CD14-positive monocyte (primary cell): ENCODE measurements around the gene GHRL. TPM values are rescaled to one million over a fixed set of nuclear protein-coding genes. Genes with fewer than 3 reads are reported as not detected.
A peak's percentile ranks its signal among the peaks of the same experiment; 100 is the strongest.

Source experiments
- DNase-seq, 3 donors: peaks; one replicate each; pipeline ENCODE4 v3.0.0-alpha.2; 2011 to 2022
- H2AFZ ChIP-seq: 2 replicates; pipeline ENCODE4 v1.6.0; 2012; ENCODE audit warnings: mild to moderate bottlenecking, low read depth, low read length, inconsistent platforms; ENCODE audit not compliant: insufficient read depth, poor library complexity, severe bottlenecking
- H3K27ac ChIP-seq, 2 donors: 1 replicate in 1 of 2; 2 replicates in 1 of 2; pipeline ENCODE4 v1.5.1; 2012 to 2013; ENCODE audit warnings: low read length in 2 of 2, control low read depth in 1 of 2, inconsistent platforms in 1 of 2, low read depth in 1 of 2, mild to moderate bottlenecking in 1 of 2
- H3K27me3 ChIP-seq, 2 donors: one replicate each; pipeline versions ENCODE4 v1.6.0 to v1.6.1; 2011 to 2013; ENCODE audit warnings: low read length in 2 of 2; ENCODE audit not compliant: control insufficient read depth in 2 of 2, insufficient read depth in 2 of 2
- H3K36me3 ChIP-seq, 2 donors: replicated peaks in 1 of 2; 1 replicate in 1 of 2; 2 replicates in 1 of 2; pipeline versions ENCODE4 v1.5.1 to v1.6.1; 2012 to 2013; ENCODE audit warnings: low read length in 2 of 2, control low read depth in 1 of 2, inconsistent platforms in 1 of 2, mild to moderate bottlenecking in 1 of 2; ENCODE audit not compliant: insufficient read depth in 2 of 2, control insufficient read depth in 1 of 2
- H3K4me1 ChIP-seq, 2 donors: 1 replicate in 1 of 2; 2 replicates in 1 of 2; pipeline versions ENCODE4 v1.5.1 to v1.6.1; 2012 to 2013; ENCODE audit warnings: low read length in 2 of 2, control low read depth in 1 of 2, inconsistent platforms in 1 of 2, mild to moderate bottlenecking in 1 of 2, moderate library complexity in 1 of 2; ENCODE audit not compliant: insufficient read depth in 2 of 2, control insufficient read depth in 1 of 2
- H3K4me2 ChIP-seq: replicated peaks from 2 replicates; pipeline ENCODE3; 2012; ENCODE audit warnings: low read length, moderate library complexity, mild to moderate bottlenecking; ENCODE audit not compliant: poor library complexity, severe bottlenecking; ENCODE audit errors: extremely low read depth
- H3K4me3 ChIP-seq, 3 experiments: fragments of 200-600 bp in 1 of 3; sonication (generic) in 1 of 3; replicated peaks in 1 of 3; 1 replicate in 2 of 3; 2 replicates in 1 of 3; pipeline ENCODE4 v1.5.1; 2011 to 2013; ENCODE audit warnings: low read length in 3 of 3, mild to moderate bottlenecking in 3 of 3, control low read depth in 2 of 3, low read depth in 2 of 3, inconsistent platforms in 1 of 3, moderate library complexity in 1 of 3
- H3K79me2 ChIP-seq: 2 replicates; pipeline ENCODE4 v1.6.0; 2012; ENCODE audit warnings: mild to moderate bottlenecking, control low read depth, inconsistent platforms, low read length, moderate library complexity; ENCODE audit not compliant: insufficient read depth
- H3K9ac ChIP-seq: 2 replicates; pipeline ENCODE4 v1.6.0; 2017; ENCODE audit warnings: low read length, mild to moderate bottlenecking; ENCODE audit not compliant: insufficient read depth, poor library complexity, severe bottlenecking
- H3K9me3 ChIP-seq, 2 donors: replicated peaks in 1 of 2; 1 replicate in 1 of 2; 2 replicates in 1 of 2; pipeline versions ENCODE4 v1.5.1 to v1.6.1; 2012 to 2013; ENCODE audit warnings: low read length in 2 of 2, control low read depth in 1 of 2; ENCODE audit not compliant: control insufficient read depth in 1 of 2, insufficient read depth in 1 of 2
- H4K20me1 ChIP-seq: 2 replicates; pipeline ENCODE4 v1.6.0; 2012; ENCODE audit warnings: mild to moderate bottlenecking, low read length, control low read depth, moderate library complexity; ENCODE audit not compliant: insufficient read depth
- H3K27ac Mint-ChIP-seq, 7 donors: one replicate each; pipeline ENCODE4 v1.8.0; 2020; ENCODE audit warnings: mild to moderate bottlenecking in 7 of 7, mixed read lengths in 7 of 7, moderate library complexity in 6 of 7, inconsistent platforms in 2 of 7
- H3K27me3 Mint-ChIP-seq, 3 donors: one replicate each; pipeline ENCODE4 v1.8.0; 2021 to 2022; ENCODE audit warnings: low read depth in 3 of 3, mild to moderate bottlenecking in 3 of 3, mixed read lengths in 3 of 3, moderate library complexity in 3 of 3, inconsistent platforms in 1 of 3
- H3K36me3 Mint-ChIP-seq, 2 donors: one replicate each; pipeline ENCODE4 v1.8.0; 2020; ENCODE audit warnings: mixed read lengths in 2 of 2, inconsistent platforms in 1 of 2, mild to moderate bottlenecking in 1 of 2
- H3K4me1 Mint-ChIP-seq: one replicate; pipeline ENCODE4 v1.8.0; 2020; ENCODE audit warnings: mild to moderate bottlenecking, mixed read lengths
- H3K4me3 Mint-ChIP-seq, 2 donors: one replicate each; pipeline ENCODE4 v1.8.0; 2020; ENCODE audit warnings: mild to moderate bottlenecking in 2 of 2, mixed read lengths in 2 of 2, moderate library complexity in 1 of 2
- H3K9me3 Mint-ChIP-seq, 7 donors: one replicate each; pipeline ENCODE4 v1.8.0; 2020 to 2022; ENCODE audit warnings: mixed read lengths in 7 of 7, mild to moderate bottlenecking in 6 of 7, moderate library complexity in 6 of 7, inconsistent platforms in 2 of 7
- WGBS: methylation state at CpG from one replicate; pipeline ENCODE4 v1.1.5; 2013; ENCODE audit warnings: missing lambda C conversion rate; ENCODE audit not compliant: insufficient coverage; 5-methylcytosine and 5-hydroxymethylcytosine counted together
- intact Hi-C, 2 donors: fragments of 100-400 bp; cut with micrococcal nuclease; formaldehyde crosslinking; loops; one replicate each; pipeline versions ENCODE4 v1.15.0 to v1.15.1; 2023
- polyA plus RNA-seq, 3 donors: library from polyadenylated mRNA; depleted of rRNA in 1 of 3; unstranded in 2 of 3; stranded (reverse) in 1 of 3; fragments of 300-500 nt in 2 of 3; fragments of >200 nt in 1 of 3; fragmentation: Illumina TruSeq in 2 of 3; gene quantifications; 1 replicate in 2 of 3; 2 replicates in 1 of 3; pipeline ENCODE4 v1.2.3, GENCODE V29; 2012 to 2021
- TF ChIP-seq, protein P1 (sequence below): fragments of 200-600 bp; IDR thresholded peaks from one replicate; pipeline ENCODE4 v1.8.0; 2022; ENCODE audit warnings: antibody characterized with exemption, mild to moderate bottlenecking

The GHRL gene
- polyA plus RNA-seq, 3 donors = 2.3 to 9.9 (median 7.0) TPM

DNA sequence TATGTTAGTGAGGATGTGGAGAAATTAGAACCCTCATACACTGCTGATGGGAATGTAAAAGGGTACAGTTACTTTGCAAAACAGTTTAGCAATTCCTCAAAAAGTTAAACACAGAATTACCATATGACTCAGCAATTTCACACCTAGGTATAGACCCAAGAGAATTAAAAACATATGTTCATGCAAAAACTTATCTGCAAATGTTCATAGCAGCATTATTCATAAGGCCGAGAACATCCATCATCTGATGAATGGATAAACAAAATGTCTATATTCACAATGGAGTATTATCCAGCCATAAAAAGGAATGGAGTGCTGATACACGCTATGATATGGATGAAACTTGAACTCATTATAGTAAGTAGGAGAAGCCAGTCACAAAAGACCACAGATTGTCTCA lies 17.8 kb upstream of the GHRL start:
- H3K27ac ChIP-seq = peak overlapping the region in 1 of 2 donors; percentile 53
- no peak overlapping the region for H3K4me3 ChIP-seq
- Mint-ChIP-seq H3K4me1 (peaks cover 5% of the 10 kb centered on the region), H3K27me3 (no peaks in the 10 kb centered on the region), H3K36me3 (peaks cover 82 to 98% of the 10 kb centered on the region in 2 donors), H3K4me3 (no peak overlapping the region), H3K9me3 (no peaks in the 10 kb centered on the region), H3K27ac (peak overlapping the region in 2 of 7 donors; percentile 55 to 69)
- H3K4me1 ChIP-seq = no peaks in the 10 kb centered on the region
- intact Hi-C loops = no loop called here
- no peaks in the 10 kb centered on the region for H3K9me3 ChIP-seq
- DNase-seq = no peak
- peaks cover 12% of the 10 kb centered on the region for H4K20me1 ChIP-seq
- H3K79me2 ChIP-seq = peaks cover under 1% of the 10 kb centered on the region
- no peak overlapping the region for H2AFZ ChIP-seq
- WGBS = no CpG with 5 or more reads among the region's 2 CpGs
- H3K27me3 ChIP-seq = no peaks in the 10 kb centered on the region
- peaks cover 92 to 99% of the 10 kb centered on the region in 2 donors for H3K36me3 ChIP-seq
- TF ChIP-seq, protein P1, sequence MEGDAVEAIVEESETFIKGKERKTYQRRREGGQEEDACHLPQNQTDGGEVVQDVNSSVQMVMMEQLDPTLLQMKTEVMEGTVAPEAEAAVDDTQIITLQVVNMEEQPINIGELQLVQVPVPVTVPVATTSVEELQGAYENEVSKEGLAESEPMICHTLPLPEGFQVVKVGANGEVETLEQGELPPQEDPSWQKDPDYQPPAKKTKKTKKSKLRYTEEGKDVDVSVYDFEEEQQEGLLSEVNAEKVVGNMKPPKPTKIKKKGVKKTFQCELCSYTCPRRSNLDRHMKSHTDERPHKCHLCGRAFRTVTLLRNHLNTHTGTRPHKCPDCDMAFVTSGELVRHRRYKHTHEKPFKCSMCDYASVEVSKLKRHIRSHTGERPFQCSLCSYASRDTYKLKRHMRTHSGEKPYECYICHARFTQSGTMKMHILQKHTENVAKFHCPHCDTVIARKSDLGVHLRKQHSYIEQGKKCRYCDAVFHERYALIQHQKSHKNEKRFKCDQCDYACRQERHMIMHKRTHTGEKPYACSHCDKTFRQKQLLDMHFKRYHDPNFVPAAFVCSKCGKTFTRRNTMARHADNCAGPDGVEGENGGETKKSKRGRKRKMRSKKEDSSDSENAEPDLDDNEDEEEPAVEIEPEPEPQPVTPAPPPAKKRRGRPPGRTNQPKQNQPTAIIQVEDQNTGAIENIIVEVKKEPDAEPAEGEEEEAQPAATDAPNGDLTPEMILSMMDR = no peak
- no peak overlapping the region for H3K9ac ChIP-seq
- H3K4me2 ChIP-seq = no peak overlapping the region

DNA sequence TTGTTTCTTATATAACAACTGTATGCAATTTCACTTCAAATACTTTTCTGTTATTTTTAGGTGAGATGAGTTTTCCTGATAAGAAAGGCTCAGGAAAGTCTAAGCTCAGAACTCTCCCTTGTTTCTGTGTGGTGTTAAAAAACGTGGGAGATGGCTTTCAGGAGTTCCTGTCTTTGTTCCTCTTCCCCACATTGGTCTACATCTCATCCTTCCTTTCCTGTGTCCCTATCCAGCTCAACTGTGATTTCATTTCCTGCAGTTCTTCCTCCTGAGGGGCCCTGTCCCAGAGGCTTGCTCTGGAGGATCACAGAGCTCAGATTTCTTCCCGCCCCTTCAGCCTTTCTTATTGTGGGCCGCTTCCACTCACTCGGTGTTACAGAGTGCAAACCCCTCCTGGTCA lies 17.0 kb upstream of the GHRL start:
- DNase-seq = no peak
- Mint-ChIP-seq H3K27ac (peak overlapping the region in 3 of 7 donors; percentile 56 to 79 (median 69)), H3K9me3 (no peaks in the 10 kb centered on the region), H3K27me3 (no peaks in the 10 kb centered on the region), H3K4me1 (peaks cover 5% of the 10 kb centered on the region), H3K36me3 (peaks cover 85 to 99% of the 10 kb centered on the region in 2 donors), H3K4me3 (no peak overlapping the region)
- H3K4me2 ChIP-seq = no peak overlapping the region
- H3K27me3 ChIP-seq = no peaks in the 10 kb centered on the region
- TF ChIP-seq, protein P1 = no peak
- H3K27ac ChIP-seq = peak overlapping the region in 1 of 2 donors; percentile 53
- no peak overlapping the region for H3K4me3 ChIP-seq
- H3K36me3 ChIP-seq = peaks cover 93 to 100% of the 10 kb centered on the region in 2 donors
- no peaks in the 10 kb centered on the region for H3K4me1 ChIP-seq
- H2AFZ ChIP-seq = no peak overlapping the region
- H3K9me3 ChIP-seq = no peaks in the 10 kb centered on the region
- no peak overlapping the region for H3K9ac ChIP-seq
- no peaks in the 10 kb centered on the region for H3K79me2 ChIP-seq
- intact Hi-C loops = no loop called here
- 86% methylated on average over 2 of the region's 4 CpGs for WGBS
- H4K20me1 ChIP-seq = peaks cover 8% of the 10 kb centered on the region
